ENCODE data around the gene TTC9.

Gene TTC9

GRCh38 chr14:70641548-70642302 is at the start of gene TTC9:
TSS of gene TTC9 (plus strand) at chr14:70641916. CDS start at chr14:70642130, 214 bp downstream.
- no peak for DNase-seq (ENCODE audit: low read depth, low spot score)

- DNase-seq (ENCODE audit: low read depth, low spot score) = no peak
Measured at GRCh38 chr14:70594461-70594860, 47.3 kb upstream of the TTC9 start.

GRCh38 chr14:70595443-70596185 is 46.1 kb upstream of the TTC9 start:
- DNase-seq (ENCODE audit: low read depth, low spot score) = no peak

- no peak for DNase-seq (ENCODE audit: low read depth, low spot score)
Measured at GRCh38 chr14:70597731-70598130, 44.0 kb upstream of the TTC9 start.

- no peak for DNase-seq (ENCODE audit: low read depth, low spot score)
Measured at GRCh38 chr14:70599345-70599744, 42.4 kb upstream of the TTC9 start.

- peak; percentile 64 for DNase-seq (ENCODE audit: low read depth, low spot score)
Measured at GRCh38 chr14:70600382-70601157, 41.1 kb upstream of the TTC9 start, which contains the start of gene MED6. TSS of gene MED6 (minus strand) at chr14:70600655. CDS start at chr14:70600637, 18 bp downstream.

DNA sequence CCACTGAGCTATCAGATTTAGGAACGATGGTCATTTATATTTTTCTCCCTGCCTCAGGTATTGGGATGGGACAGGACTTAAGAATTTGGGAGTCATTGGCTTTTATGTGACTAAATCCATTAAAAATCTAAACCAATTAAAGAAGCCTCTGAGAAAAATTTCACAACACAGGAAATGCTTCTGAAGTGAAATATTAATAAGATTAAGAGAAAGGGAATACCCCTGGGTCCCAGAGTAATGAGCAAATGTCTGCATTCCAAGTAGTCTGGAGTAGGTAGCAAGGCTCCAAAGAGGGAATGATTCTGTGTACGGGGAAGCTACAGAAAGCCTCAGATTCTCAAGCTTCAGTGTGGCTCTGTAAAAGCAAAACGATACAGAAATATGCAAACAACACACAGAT is 40.6 kb upstream of the TTC9 start:
- DNase-seq (ENCODE audit: low read depth, low spot score) = no peak

GRCh38 chr14:70602254-70602653 is 39.5 kb upstream of the TTC9 start:
- DNase-seq (ENCODE audit: low read depth, low spot score) = no peak

GRCh38 chr14:70611216-70611615 is 30.5 kb upstream of the TTC9 start:
- no peak for DNase-seq (ENCODE audit: low read depth, low spot score)

- DNase-seq (ENCODE audit: low read depth, low spot score) = no peak
Measured at GRCh38 chr14:70616646-70617045, 25.1 kb upstream of the TTC9 start.

GRCh38 chr14:70618314-70618713 is 23.4 kb upstream of the TTC9 start:
- DNase-seq (ENCODE audit: low read depth, low spot score) = no peak

DNA sequence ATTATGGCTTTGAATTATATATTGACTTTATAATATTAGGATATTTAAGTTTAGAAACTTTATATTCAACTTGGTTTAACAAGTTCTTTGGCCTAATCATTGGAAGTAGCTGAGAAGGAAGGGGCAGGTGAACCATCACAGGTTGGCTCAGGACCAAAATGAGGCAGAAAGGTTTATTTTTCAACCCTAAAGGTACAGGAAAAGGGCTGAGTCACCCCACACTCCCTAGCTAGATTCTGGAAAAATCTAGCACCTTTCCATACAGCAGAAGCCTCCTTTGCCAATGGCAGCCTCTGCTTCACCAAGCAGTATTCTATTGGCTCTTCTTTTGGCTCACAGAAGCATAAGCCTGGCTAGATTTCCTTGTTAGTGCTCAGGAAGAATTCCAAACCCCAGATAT is 22.0 kb upstream of the TTC9 start:
- no peak for DNase-seq (ENCODE audit: low read depth, low spot score)

- peak; percentile 52 for DNase-seq (ENCODE audit: low read depth, low spot score)
Measured at GRCh38 chr14:70622111-70622712, 19.5 kb upstream of the TTC9 start.

DNA sequence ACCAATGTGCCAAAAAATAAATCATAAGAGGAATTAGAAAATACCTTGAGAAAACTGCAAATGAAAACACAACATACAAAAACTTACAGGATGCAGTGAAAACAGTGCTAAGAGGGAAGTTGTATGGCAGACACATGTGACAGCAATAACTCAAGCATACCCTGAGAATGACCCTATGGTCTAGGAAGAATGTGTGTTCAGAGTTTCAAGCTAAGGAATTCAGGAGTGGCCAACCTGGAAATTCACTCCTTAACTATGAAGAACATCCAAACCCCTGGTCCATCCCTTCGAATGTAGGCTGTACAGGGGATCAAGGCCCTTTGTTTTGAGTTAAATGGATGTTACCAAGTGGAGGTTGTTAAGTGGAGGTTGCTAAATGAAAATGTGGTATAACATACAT is 16.7 kb upstream of the TTC9 start:
- DNase-seq (ENCODE audit: low read depth, low spot score) = no peak

DNA sequence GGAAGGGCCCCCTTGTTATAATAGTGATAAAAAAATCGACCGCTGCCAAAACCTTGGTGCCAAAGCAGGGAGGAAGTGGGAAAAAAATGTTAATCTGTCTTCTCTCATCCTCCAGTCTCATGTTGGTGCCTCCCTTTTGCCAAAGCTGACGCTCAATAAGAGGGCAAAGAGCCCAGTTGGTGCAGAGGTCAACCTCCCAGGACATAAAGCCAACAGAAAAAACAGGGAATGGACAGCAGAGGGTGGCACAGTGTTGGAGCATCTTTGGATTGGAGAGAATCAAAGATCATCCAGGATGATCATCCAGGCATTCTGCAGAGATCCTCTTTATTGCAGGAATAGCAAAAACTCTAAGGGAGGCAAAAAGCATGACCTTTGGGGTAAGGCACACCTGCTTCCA is 9.8 kb upstream of the TTC9 start:
- no peak for DNase-seq (ENCODE audit: low read depth, low spot score)

DNA sequence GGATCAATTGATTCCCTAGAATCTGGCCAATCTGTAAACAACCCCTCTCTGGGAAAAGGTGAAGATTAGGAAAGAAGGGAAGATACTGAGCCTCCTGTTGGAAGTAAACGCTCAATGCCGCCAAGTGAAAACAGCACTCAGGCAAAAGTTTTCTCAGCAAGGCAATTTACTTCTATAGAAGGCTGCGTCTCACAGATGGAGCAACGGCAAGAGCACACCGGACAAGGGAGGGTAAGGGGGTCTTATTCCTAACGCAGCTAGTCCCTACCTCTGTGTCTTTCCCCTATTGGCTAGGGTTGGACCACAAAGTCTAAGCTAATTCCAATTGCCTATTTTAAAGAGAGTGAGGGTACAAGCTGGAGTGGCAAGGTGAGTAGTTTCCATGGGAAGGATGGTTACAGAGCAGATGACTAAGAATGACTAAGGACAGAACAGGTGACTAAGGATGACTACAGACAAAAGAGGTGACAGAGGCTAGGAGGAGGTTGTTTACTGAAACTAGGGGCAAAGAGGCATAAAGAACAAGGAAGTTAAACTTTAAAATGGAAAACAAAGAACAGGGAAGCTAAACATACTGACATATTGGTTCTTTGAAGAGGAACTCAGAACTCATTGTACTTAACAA is 5.6 kb upstream of the TTC9 start:
- DNase-seq (ENCODE audit: low read depth, low spot score) = no peak

DNA sequence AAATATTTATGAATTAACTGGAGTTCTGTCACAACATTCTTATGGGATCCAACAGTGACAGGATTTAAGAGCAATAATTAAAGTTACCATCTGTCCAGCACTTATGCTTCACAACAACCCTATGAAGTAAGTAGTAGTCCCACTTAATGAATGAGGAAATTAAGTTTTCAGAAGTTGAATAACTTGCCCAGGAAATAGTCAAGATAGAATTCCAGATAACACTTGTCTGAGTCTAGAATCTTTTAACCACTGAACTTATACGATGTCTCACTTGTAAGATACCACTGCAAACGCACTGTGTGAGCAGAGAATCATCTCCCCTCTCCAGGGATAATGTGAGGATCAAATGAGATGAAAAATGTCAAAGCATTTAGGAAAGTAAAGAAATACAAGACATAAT is 3.3 kb upstream of the TTC9 start:
- DNase-seq (ENCODE audit: low read depth, low spot score) = no peak

DNA sequence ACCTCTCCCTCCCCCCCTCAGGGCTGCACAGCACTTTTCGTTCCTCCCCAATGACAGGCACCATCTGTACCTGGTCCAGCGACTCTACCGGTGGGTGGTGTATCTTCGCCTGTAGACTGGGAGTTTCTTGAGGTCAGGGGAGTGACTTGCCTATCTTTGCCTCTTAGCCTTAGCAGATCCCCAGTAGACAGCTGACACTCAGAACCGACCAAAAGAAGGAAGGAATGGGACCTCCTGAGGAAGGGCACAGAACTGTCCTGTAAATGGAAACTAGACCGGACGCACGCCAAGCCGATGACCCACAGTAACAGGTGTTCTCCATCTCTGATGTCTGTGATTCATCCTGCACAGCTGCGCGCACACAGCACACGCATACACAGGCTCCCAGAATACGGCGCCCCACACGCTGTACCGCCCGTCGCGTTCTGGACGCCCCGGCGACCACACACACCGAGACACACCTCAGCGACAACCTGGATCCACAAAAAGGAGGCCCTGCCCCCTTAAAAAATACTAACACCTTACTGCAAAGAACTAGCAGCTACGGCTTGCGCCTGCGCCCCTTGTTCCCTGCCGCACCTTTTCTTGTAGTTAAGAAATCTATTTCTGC is 673 bp upstream of the TTC9 start:
- DNase-seq (ENCODE audit: low read depth, low spot score) = no peak

- no peak for DNase-seq (ENCODE audit: low read depth, low spot score)
Measured at GRCh38 chr14:70642303-70643235, 853 bp downstream of the TTC9 start.

DNA sequence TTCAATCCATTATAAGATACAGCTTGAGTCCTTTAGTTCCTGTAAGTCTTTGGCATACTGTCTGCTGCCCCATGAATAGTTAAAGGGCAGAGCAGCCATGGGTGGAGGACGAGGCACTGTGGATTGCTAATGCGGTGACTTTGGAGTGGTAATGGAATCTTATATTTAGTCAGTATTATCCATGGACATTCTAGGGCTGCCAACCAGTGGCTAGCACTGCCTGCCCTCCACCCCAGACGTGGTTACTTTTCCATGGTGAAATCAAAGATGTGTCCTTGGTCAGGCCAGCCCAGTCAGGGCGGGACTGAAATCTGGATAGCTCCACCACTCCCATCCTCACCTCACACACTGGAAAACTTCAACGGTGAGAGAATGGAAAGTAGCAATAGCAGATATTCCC is 2.3 kb downstream of the TTC9 start:
- DNase-seq (ENCODE audit: low read depth, low spot score) = no peak
